ENCODE results near the gene VIL1. TPM values are rescaled to one million over a fixed set of nuclear protein-coding genes. Genes with fewer than 3 reads are reported as not detected.
A peak's percentile ranks its signal among the peaks of the same experiment; 100 is the strongest.

Gene VIL1
- total RNA-seq, 1 experiment from 2014 or later, result 0.18 TPM

DNA sequence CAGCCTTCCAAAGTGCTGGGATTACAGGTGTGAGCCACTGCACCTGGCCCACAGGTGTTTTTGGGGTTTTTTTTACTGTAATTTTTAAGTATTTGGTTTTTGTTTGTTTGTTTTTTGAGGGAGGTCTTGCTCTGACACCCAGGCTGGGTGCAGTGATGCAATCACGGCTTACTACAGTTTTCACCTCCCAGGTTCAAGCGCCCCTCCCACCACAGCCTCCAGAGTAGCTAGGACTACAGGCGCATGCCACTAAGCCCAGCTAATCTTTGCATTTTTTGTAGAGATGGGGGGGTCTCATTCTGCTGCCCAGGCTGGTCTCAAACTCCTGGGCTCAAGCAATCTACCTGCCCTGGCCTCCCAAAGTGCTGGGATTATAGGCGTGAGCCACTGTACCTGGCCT lies 44.1 kb upstream of the VIL1 start:
- Histone ChIP-seq H3K4me3 (ENCODE audit: low read depth in 2 of 2, low read length in 2 of 2) (no peak overlapping the region), H3K27me3 (ENCODE audit: control insufficient read depth, insufficient read depth, low read length) (no peaks in the 10 kb centered on the region), H3K36me3 (ENCODE audit: control insufficient read depth, insufficient read depth, low read length) (no peaks in the 10 kb centered on the region), H3K4me1 (ENCODE audit: control insufficient read depth, insufficient read depth, low read length) (no peaks in the 10 kb centered on the region), H3K9me3 (ENCODE audit: control insufficient read depth, insufficient read depth, low read depth, low read length) (no peaks in the 10 kb centered on the region), H3K27ac (ENCODE audit: low read length) (no peak overlapping the region)
- CTCF ChIA-PET, result interaction anchor here (0.6 kb wide), 1 partner anchor 203 kb away, joined by 3 read pairs; no protein-coding TSS in a partner anchor
- DNase-seq (ENCODE audit: low read depth, low spot score) (no peak), ATAC-seq (no peak)
- POLR2A ChIA-PET, result no interaction called here
- no peak for TF ChIP-seq POLR2AphosphoS5 (IDR thresholded peaks at IDR 0.05; ENCODE audit: low read depth, low read length)
- no peak for TF ChIP-seq CTCF (IDR thresholded peaks at IDR 0.05)
- TF ChIP-seq SIN3A (IDR thresholded peaks at IDR 0.05; ENCODE audit: borderline replicate concordance, insufficient read depth, low read depth, low read length), result no peak
- no peak for TF ChIP-seq REST (IDR thresholded peaks at IDR 0.05; ENCODE audit: insufficient read depth in 1 of 2, low read depth in 2 of 2, low read length in 1 of 2)
- no peak for TF ChIP-seq TCF7L2 (IDR thresholded peaks at IDR 0.05; ENCODE audit: low read depth, low read length)
- intact Hi-C loops (cut with micrococcal nuclease; ENCODE audit: unreplicated experiment), result no loop called here
- no TSS peak for BruUV-seq (replicated peaks)
- in situ Hi-C loops (cut with HindIII; ENCODE audit: low pct_unique_long_range_greater_than_20kb, low sequenced_read_pairs), result no loop called here

DNA sequence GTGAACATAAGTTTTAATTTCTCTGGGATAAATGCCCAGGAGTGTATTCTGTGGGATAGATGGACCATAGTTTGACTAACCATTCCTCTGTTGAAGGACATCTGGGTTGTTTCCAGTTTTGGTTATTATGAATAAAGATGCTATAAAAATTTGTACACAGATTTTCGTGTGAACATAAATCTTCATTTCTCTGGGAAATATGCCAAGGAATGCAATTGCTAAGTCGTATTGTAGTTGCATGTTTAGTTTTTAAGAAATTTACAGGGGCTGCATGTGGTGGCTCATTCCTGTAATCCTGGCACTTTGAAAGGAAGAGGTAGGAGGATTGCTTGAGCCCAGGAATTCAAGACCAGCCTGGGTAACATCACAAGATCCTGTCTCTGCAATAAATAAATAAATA lies 43.7 kb upstream of the VIL1 start:
- BruUV-seq (replicated peaks), result no TSS peak
- CTCF ChIA-PET, result no interaction called here
- intact Hi-C loops (cut with micrococcal nuclease; ENCODE audit: unreplicated experiment) (no loop called here), in situ Hi-C loops (cut with HindIII; ENCODE audit: low pct_unique_long_range_greater_than_20kb, low sequenced_read_pairs) (no loop called here)
- Histone ChIP-seq H3K4me3 (ENCODE audit: low read depth in 2 of 2, low read length in 2 of 2) (no peak overlapping the region), H3K27ac (ENCODE audit: low read length) (no peak overlapping the region), H3K4me1 (ENCODE audit: control insufficient read depth, insufficient read depth, low read length) (no peaks in the 10 kb centered on the region), H3K9me3 (ENCODE audit: control insufficient read depth, insufficient read depth, low read depth, low read length) (no peaks in the 10 kb centered on the region), H3K27me3 (ENCODE audit: control insufficient read depth, insufficient read depth, low read length) (no peaks in the 10 kb centered on the region), H3K36me3 (ENCODE audit: control insufficient read depth, insufficient read depth, low read length) (no peaks in the 10 kb centered on the region)
- DNase-seq (ENCODE audit: low read depth, low spot score) (no peak), ATAC-seq (peak; percentile 39; the same call in 1 of the 2 replicates)
- TF ChIP-seq TCF7L2 (IDR thresholded peaks at IDR 0.05; ENCODE audit: low read depth, low read length), result no peak
- TF ChIP-seq SIN3A (IDR thresholded peaks at IDR 0.05; ENCODE audit: borderline replicate concordance, insufficient read depth, low read depth, low read length), result no peak
- TF ChIP-seq REST (IDR thresholded peaks at IDR 0.05; ENCODE audit: insufficient read depth in 1 of 2, low read depth in 2 of 2, low read length in 1 of 2), result no peak
- TF ChIP-seq POLR2AphosphoS5 (IDR thresholded peaks at IDR 0.05; ENCODE audit: low read depth, low read length), result no peak
- no peak for TF ChIP-seq CTCF (IDR thresholded peaks at IDR 0.05)
- POLR2A ChIA-PET, result no interaction called here
